ENCODE measurements around the gene HRH3.

Gene HRH3

DNA sequence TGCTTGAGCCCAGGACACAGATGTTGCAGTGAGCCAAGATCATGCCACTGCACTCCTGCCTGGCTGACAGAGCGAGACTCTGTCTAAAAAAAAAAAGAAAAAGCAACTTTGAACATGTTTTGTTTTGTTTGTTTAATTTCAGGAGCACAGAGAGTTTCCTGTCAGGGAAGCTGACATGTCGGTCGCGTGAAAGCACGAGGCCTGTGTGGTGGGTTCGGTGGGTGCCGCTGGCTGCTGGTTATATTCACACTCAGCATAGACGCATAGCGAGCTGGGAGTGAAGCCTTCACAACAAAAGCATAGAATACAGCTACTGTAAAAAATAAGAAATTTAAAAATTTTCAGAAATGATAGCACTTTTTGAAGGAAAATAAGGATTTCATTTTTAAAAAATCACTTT, 22.8 kb downstream of the HRH3 start:
- no peak for DNase-seq

DNA sequence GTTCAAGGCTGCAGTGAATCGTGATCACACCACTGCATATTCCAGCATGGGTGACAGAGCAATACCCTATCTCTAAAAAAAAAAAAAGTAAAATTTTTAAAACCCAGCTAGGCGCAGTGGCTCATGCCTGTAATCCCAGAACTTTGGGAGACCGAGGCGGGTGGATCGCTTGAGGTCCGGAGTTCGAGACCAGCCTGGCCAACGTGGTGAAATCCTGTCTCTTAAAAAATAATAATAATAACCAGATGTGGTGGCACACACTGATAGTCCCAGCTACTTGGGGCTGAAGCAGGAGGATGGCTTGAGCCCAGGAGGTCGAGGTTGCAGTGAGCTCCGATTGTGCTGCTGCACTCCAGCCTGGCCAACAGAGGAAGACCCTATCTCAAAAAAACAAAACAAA, 23.8 kb downstream of the HRH3 start:
- no peak for DNase-seq

DNA sequence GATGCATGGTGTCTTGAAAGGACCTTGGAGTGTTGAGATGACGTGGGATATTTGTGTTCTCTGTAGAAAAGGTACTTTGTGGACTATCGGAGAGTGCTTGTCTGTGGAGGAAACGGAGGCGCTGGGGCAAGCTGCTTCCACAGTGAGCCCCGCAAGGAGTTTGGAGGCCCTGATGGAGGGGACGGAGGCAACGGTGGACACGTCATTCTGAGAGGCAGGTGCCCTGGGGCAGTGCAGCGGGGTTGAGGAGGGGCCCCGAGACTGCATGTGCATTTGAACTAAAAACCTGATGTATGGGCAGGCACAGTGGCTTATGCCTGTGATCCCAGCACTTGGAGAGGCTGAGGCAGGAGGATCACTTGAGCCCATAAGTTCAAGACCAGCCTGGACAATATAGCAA, 24.3 kb downstream of the HRH3 start:
- DNase-seq = no peak

DNA sequence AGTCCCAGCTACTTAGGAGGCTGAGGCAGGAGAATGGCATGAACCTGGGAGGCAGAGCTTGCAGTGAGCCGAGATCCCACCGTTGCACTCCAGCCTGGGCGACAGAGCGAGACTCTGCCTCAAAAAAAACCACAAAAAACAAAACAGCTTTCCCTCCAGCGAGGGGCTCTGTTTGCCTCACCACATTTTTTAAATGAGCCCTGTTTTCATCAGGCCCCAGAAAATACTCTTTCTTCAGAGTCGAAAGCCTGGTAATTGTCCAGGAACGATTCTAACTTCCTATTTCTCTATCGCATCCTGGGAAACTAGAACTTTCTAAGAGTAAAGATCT, 25.0 kb downstream of the HRH3 start:
- no peak for DNase-seq

DNA sequence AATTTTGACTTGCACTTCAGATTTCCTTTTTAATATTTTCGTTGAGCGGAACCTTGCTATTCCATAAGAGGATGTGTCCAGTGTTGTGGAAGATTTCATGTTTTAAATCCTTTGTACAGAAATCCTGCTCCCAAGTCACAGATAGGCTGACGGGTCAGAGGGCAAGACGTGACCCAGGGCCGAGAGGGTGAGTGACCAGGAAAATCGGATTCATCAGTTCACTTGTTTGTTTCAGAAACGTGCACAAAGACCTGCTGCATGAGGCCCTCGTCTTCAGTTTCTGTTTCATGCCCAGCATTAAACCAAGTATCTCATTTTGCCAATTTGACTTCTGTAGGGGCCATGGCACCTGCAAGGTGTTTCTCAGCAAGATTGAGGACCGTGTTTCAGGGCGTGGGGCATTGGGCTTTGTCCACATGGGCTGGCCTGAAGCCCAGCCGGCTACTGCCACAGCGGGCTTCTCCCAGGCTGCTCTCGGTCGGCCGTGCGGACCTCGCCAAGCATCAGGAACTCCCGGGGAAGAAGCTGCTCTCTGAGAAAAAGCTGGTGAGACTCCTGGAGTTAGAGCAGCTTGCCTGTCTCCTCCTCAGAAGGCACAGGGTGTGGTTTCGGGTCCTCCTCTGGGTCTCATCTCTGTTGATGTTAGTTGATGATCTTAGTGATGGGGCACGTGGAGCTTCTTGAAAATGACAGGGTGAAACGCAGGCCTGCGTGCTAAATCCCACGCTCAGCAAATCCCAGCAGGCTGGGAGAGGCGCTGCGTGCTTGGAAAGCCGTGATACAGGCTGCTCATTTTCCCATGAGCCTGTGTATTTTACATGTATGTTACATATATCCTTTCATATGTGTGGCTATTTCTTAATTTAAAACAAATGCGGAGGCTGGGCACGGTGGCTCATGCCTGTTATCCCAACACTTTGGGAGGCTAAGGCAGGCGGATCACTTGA, 26.7 kb downstream of the HRH3 start:
- no peak for DNase-seq

DNA sequence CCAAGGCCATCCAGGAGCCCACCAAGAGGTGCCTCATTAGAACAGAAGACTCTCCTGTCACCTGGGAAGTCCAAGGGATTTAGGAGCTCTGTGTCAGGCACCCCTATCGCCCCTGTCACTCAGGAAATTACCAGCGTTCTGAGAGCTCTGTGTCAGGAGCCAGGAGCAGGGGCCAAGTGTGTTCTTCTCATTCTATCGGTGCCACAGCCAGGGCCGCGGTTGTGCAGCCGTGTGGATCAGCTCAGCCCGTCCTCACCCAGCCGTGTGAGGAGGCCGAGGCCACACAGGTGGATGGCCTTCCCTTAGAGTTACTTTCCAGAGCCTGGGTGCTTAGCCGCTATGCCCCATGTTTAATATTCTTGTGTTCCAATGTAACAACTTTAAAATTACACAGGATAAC, 27.4 kb downstream of the HRH3 start:
- DNase-seq = no peak

DNA sequence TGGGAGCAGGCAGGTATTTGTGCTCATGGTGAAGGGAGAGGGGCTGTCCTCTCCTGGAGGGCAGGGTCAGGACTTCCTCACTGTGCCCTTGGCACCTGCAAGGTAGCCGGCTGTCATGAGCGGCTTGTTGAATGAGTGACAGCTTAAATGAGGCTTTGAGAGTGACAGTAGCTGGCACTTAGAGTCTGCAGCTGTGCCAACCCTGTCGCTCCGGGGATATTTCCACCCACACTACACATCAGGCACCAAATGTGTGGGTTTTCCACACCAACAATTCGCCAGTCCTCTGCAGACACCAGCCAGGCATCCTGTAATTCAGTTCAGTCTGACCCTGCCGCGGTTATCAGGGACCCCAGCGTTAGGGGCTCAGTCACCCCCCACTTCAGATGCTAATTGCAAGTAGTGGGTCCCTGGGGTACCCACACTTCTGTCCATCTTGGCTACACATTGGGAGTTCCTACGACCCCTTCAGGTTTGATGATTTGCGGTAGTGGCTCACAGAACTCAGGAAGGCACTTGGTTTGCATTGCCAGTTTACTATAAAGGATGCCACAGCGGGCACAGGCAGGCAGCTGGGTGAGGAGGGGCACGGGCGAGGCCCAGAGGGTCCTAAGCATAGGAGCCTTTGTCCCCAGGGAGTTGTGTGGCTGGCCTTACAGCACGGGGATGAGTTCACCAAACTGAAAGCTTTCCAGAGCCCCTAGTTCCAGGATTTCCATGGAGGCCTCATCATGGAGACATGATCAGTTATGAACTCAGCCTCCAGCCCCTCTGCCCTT, 28.1 kb downstream of the HRH3 start:
- no peak for DNase-seq

DNA sequence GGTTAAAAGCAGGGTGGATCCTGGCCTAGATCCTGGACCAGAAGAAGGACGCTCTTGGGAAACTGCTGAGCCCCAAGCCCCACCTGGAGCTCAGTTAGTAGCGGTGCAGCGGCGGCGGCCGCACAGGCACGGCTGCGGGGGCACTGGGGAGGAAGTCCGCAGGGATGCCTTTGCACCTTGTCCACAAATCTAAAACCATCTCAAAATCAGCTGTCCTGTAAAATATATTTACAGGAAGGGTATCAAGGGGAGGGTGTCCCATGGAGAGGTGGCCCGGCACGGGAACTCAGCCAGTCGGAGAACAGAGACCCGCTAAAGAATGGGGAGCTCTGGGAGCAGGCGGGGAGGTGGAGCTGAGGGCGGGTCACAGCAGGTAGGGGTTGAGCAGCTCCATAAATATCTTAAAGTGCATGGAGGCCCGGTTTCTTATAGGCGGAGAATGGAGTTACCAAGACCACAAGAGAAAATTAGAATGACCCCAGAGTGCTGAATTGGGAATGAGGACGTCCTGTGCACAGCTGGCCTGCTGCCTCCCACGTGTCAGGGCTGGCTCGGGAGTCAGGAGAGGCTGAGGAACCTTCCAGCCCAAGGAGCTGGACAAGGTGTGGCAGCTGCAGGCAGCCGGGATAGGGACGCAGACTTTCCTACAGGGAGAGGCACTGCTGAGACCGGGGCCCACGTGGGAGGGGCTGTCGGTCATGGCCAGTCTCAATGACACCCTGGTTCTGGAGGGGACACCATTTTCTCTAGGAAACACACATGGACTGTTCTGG, 29.3 kb downstream of the HRH3 start:
- DNase-seq = no peak

DNA sequence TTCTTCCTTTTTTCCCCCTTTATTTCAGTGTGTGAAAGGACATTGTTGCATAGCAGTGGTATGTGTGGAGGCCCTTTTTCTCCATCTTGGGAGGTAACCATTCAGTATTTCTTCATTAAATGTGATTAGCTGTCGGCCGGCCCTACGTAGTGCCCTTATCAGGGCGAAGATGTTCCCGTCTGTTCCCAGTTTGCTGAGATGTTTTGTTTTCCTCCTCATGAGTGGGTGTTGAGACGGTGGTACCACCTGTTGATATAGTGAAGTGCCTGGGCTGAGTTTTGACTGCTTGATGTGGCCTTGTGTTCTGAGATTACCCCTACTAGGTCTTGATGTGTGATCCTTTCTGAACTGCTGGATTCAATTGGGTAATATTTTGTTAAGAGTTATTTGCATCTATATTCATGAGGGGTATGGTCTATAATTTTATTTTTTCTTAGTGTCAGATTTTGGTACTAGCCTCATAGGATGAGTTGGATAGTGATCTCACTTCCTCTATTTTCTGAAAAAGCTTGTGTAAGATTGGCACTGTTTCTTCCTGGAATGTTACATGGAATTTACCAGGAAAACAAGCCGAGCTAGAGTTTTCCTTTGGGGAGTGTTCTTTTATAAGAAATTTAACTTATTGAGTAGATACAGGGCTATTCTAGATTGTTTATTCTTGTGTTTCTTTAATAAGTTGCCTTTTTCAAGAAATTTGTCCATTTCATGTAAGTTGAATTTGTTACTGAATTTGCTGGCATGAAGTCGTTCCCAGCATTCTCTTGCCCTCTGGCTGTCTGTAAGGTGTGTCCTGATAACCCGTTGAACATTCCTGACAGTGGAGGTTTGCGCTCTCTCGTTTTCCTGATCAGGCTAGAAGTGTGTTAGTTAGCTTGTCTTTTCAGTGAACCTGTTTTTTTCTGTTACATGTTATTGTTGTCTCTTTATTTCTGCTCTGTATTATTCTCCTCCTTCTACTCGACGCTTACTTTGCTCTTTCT, 32.9 kb downstream of the HRH3 start:
- no peak for DNase-seq

DNA sequence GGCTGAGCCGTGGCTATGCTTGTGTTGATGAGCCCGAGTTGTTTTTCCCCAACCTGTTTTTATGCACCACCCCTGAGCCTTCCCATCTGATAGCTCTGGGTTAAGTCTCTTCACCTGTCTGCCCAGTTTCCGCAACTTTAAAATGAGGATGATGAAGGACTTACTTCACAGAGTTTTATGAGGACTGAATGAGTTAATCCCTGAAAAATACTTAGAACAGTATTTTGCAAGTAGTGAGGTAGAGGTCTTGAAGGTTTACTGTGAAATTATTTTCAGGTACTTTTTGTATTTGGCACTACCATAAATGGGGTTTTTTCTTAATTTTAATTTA, 34.0 kb downstream of the HRH3 start:
- no peak for DNase-seq

DNA sequence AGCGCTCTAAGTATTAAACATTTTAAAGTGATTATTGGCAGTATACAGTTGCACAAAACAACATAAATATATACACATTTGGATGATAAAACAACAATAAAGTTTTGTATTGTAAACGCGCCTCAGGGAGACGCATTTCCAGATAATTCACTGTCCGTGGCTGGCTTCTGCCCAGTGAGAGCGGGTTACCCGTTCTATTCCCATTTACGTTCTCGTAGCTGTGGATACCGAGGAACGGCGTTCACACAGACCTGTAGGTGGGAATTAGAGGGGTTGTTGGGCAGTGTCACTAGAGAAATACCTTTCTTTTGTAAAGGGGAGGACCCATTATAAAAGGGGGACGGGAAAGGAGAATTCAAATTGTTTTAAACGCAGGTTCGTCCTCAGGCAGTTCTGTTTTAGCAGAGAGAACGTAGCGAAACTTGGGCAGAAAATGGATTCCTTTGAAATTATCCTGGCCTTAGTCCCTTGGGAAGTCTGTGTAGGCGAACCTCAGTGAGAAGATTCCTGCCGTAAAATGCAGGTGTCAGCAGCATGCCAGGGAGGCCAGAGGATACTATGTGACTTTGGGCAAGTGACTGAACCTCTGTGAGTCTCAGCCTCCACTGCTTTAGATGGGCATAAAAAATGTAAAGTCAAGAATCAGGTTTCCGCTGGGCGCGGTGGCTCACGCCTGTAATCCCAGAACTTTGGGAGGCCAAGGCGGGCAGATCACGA, 36.5 kb downstream of the HRH3 start:
- DNase-seq = no peak

DNA sequence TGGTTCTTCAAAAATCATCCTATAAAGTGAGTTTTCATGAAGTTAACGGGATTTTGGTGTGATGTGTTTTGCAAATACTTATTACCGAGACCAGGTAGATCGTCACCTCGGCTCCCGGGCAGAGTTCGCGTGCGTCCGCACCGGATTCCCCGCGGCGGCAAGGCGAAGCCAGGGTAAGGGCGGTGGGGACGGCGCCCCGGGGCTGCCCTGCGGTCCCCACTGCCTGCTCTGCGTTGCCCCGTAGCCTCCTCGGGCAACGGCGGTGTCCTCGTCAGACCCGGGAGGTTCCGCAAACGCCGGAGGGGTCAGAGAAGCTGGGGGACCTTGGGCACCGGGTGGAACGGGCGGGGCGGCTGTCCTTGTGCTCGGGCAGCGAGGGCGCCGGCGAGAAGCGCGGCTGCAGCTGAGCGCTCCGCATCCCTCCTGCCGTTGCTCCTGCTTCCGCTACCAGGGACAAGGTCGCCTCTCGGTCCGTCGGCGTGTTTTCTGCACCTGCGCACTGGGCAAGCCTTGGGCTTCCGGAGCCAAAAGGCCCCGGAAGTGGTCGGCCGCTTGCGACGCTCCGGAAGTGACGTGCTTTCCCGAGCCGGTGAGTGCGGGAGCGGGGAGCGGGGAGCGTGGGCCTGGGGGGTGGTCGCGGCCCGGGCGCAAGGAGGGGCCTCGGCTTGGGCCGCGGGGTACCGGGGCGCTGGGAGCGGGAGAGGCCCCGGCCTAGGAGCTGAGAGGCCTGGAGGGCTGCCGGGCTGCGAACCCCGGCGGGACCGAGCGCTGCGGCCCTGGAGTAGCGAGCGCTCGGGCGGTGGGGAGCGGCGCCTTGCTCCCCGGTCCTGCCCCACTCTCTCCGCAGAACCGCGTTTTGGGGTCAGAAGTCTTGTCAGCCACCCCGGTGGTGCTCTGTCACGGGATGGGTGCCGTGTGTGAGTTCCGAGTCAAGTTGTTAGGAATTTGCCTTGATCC, 37.3 kb downstream of the HRH3 start, which contains the start of gene MTG2:
MTG2 (plus strand) TSS at position 560 of the 957 bp plus-strand sequence. CDS start 10,393 bp downstream, outside the sequence.
- DNase-seq = peak; percentile 88

DNA sequence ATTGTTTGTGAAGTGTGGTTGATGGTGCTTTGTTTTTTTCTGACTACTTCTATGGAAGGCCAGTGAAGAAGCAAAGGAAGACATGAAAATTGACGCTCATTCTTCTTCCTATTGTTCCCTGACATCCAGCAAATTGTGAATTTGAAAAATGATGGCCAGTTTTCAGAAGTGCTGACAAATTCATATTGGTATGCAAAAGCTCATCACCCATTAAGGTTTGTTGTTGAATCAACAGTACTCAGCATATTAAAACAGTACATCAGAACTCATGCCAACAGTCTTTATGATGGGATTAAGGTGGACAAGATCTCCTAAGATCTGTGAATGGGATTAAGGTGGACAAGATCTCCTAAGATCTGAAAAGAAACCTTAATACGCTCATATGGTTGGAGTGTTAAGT, 38.3 kb downstream of the HRH3 start:
- no peak for DNase-seq

DNA sequence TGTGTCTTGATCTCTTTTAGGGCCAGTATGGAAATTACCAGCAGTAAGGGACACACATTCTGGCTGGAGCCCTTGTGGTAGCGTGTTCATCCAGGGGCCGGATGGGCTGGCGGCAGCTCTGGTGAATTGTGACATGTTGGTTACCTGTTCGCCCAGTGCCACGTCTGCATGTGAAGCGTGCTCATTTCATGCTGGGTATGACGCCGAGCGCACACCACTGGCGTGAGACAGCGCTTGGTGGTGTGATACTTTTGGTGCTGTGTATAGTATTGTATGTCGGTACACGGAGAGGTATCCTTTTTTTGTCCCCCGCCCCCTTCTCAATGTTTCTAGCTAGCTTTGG, 40.9 kb downstream of the HRH3 start:
- DNase-seq = no peak

DNA sequence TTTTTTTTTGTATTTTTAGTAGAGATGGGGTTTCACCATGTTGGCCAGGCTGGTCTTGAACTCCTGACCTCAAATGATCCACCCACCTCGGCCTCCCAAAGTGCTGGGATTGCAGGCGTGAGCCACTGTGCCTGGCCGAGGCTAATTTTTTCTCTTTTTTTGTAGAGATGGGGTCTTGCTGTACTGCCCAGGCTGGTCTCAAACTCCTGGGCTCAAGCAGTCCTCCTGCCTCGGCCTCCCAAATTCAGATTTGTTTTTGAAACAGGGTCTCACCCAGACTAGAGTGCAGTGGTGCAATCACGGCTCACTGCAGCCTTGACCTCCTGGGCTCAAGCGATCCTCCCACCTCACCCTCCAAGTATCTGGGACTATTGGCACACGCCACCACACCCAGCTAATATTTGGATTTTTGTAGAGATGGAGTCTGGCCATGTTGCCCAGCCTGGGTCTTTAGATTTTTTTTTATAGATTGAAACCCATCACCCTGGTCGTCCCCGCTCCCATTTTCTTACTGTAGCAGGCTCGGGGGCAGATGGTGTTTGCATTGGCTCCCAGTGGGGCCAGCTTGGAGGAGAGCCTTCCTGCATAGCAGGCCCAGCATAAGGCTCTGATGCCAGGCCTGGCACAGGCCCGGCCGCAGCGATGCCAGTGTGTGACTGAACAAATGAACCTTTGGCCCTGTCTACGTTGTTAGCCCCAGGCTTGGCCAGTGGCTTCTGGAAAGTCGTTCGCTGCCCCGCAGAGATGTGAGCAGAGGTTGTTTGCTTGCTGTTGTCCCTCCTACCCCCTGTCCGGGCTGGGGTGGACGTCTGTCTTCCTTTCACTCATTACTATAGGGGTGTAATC, 41.5 kb downstream of the HRH3 start:
- no peak for DNase-seq

DNA sequence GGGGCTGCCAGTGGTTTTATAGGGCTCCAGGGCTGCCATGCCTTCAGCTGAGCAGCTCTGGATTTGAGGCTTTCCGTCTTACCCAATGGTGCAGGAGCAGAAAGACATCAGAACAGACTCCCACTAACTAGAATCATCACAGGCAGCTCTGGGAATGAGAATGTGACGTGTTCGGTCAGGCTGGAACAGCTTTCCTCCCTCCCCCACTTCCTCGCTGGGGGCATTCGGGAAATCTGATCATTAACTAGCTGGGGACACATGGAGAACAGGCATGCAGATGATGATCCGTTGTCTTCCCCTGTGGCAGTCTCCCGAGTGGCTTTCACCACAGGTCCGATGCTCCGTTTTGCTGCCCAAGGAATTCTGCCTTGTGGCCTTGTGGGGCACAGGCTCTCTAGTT, 42.8 kb downstream of the HRH3 start:
- no peak for DNase-seq

DNA sequence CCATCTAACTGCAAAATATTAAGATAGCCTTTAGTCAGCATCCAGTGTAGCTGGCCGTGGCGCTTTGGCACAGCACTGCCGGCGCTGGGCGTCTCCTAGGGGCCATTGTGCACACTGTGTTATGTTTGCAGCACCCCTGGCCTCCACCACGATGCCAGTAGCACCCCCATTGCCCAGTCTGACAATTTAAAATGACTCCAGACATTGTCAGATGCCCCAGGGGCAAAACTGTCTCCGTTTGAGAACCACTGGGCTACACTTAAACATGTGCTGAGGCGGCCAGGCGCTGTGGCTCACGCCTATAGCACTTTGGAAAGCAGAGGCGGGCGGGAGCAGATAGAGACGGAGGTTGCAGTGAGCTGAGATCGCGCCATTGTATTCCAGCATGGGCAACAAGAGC, 43.2 kb downstream of the HRH3 start:
- DNase-seq = no peak

DNA sequence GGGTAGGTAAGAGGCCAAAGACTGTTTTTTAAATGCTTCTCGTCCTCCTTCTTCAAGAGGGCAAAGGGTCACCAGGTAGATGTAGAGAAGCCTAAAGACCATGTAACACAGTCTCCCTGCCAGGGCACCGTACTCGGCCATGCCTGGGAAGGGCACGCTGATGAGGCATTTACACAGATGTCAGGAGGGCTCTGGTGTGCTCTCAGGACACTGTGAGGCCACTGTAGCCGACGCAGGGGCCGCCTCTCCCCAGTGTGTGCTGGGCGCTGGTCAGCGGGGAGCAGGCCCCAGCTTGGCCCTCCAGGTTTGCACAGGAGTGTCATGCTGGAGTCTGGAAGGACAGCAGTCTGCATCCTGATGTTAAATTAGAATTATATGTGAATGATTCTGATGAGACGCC, 44.4 kb downstream of the HRH3 start:
- no peak for DNase-seq

DNA sequence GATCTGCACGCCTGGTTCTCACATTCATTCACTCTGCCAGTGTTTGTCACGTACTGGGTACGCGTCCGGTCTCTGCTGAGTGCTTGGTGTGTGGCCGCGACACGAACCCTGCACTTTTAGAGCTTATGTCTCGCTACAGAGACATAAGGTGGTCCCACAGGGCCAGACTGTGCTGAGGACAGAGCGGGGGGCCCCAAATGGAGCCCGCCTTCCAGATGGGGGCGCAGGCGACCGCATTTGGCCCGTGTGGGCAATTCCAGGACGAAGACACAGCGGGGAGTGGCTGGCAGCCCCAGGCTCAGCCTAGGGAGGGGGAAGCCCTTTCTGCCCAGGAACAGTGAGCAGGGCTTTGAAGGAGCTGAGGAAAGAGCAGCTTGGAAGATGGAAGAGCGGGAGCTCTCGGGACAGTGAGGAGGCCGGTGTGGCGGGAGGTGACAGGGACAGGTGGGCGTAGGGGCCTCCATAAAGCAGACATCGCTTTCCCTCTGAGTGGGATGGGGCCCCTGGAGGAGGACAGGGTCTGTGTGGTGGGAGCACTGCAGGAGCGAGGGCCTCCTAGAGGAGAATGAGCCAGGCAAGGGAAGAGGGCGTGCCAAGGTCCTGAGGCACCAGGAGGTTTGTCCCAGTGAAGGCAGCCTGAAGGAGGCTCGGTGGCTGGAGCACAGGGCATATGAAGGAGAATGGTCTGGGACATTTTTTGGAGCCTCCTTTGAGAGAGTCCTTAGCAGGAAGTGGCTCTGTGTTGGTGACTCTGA, 45.0 kb downstream of the HRH3 start:
- DNase-seq = no peak
